GM19238 (cell line): ENCODE data around the gene LBH.

Experiments used
- DNase-seq: peaks from one replicate; pipeline ENCODE4 v3.0.0; 2011; ENCODE audit warnings: low spot score; ENCODE audit not compliant: insufficient read length

The LBH gene

DNA sequence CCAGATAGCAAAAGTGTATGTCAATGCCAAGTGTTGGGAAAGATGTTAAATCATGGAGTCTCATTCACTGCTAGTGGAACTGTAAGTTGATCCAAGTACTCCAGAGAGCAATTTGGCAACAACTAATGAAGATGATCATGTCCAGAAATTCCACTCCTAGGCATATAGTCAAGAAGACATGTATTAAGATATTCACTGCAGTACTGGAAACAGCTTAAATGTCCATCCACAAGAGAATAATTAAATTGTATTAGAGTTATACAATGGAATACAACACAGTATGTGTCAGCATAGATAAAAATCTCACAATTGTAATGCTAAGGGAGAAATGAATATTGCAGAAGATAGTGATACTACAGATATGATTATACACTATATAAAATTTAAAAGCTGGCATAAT, 15.2 kb upstream of the LBH start:
- DNase-seq: no peak

DNA sequence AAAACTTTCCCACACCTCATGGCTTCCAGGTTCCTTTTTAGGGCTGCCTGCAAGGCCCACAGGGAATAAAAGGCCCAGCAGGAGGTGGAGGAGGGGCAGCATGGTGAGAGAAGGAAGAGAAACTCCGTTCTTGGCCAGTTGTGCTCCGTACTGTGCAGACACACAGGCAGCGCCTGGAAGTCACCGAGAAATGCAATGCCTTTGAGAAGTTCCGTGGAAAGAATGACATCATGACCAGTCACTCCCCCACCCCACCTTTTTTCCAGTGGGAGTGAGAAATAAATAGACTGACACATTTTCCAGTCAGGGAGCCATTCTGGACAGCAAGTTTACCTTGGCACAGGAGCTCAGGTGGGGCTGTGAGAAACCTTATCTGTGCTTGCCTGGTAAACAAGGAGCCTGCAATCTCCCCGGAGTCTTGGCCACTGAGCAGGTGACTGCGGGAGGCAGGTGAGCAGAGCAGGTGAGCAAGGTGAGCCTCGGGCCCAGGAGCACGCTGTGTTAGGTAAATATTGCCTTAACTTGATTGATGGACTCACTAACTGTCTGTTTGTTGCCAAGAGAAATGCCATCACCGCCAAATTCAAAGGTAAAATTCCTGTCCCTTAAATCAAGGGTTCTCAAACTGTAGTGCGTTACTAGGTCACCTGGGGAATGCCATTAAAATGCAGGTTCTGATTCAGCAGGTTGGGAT, 13.5 kb upstream of the LBH start:
- DNase-seq: no peak

DNA sequence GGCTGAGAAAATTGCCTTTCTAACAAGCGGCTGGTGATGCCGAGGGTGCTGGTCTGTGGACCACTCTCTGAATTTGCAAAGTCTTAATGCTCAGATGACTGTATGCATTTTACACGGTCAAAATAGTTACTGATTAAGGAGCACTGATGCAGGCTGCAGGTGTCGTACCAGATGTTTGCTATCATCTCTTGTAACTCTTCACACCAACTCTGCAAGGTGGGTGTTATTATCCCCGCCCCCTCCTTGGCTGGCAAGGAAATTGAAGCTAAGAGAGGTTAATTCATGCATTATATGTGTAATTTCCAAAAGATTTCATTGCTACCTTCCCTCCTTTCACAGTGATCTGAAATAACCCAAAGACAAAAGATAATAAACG, 13.0 kb upstream of the LBH start:
- no peak for DNase-seq

DNA sequence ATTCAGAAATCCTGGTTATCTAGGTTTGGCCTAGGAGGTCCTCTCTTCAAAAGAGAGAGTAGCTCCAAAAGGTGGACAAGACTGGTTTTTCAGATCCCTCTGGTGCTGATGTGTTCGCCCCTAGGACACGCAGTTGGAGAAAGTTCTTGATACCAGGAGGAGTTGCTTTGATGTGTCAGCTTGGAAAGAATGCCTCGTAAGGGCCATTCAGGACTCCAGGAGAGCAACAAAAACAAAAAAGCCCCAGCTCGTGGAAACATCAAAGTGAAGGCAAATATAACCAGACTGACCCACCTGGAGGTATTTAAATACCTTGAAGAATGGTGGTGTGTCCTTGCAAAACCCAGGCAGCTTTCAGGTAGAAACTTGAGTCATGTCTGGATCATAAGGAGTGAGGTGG, 12.5 kb upstream of the LBH start:
- no peak for DNase-seq

DNA sequence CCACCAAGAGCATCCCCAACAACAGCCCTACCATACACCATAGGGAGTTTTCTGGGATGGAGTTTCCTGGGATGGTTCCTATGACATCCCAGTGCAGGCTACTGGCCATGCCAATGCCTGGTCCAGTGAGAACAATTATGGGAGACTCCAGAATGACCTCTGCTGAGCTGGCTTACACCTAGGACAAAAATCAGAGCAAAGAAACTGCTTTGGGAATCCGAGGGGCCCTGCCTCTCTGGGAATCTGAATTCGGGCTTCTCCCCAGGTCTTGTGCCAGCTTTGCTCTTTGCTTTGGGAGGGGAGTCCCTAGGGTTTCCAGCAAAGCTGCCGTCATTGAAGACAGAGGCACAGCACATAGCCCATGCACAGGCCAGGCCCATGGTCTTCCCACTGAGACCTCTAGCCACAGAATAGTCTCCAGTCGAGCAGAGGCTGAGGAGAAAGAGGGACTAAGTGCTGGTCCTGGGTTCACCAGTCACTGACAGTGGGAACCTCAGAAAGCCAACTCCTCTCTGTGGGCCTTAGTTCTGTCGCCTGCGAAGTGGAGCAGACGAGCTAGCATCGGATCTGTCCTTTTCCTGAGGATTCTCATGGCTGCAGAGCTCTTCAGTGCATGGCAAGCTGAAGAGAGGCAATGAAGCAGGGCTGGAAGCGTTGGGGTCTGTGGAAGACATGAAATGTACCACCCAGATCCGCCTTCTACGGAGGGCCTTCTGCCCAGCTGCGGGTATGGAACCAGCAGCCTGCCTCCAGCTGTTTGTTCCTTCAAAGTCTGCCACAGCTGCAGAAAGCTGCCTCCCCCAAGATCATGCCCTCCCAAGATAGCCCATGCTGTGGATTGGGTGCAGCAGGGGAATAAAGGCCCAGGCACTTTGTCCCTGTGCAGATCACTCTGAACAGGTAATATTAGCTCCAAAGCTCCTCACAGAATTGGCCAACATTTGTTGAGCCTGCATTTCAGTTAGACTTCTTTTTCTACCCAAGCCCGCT, 11.2 kb upstream of the LBH start:
- DNase-seq: no peak

DNA sequence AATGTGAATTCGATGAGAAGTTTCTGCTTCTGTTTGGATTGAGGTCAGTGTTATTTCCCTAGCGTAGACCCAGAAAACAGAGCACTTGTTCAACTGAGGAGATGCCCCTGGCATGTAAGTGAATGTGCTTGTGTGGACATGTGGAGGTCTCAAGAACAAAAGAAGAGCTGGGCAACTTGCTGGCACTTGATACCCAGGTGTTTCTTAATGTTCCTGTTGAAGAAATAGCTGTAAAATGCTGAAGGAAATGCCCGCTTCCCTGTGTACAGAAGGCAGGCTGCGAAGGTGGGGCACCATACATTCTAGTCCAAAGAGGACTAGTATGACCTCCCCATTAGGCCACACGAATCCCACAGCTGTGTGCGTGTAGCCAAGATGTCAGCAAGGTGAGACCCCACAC, 9.8 kb upstream of the LBH start:
- DNase-seq: no peak

DNA sequence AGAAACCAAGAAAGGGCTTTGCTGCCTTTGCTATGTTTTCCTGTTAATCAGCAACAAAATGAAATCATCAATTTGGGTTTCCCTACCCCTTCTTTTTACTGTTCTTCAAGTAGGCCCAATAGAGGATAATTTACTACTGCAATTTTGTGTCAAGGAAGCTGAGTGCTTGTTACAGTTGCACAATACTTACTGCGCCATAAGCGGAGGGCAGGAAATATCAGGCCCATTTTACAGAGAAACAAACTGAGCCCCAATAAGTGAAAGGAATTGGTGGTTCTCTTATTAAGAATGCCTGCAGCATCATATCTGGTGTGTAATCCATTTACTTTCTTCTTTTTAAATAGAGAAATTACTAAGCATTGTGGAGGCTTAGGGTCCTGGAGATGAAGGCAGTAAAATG, 9.3 kb upstream of the LBH start:
- DNase-seq: no peak

DNA sequence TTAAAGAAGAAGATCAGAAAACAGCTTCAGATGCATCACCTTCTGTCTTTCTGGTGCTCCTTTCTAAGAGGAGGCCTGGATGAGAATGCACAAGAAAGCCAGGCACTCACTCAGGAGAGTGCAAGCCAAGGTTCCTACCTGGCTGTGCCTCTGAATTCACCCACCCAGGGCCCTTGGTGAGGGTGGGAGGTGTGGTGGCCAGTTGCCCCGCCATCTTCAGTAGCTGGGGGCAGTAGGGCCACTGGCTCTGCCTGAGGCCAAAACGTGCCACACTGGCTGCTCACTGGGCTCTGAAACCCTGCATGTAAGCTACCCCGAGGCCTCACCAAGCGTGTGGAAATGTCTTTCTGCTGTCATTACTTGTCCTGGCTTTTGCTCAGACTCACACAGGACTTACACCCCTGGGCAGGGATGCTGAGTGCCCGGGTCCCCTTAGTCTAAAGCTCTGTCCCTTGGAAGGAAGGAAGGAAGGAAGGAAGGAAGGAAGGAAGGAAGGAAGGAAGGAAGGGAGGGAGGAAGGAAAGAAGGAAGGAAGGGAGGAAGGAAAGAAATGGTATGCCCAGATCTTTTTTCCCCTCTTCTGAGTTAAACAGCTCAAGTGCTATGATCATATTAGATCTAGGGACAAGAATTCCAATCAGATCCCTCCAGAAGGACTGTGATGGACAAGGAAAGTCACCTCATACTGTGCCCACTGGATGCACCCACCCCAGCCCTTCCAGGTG, 8.5 kb upstream of the LBH start:
- no peak for DNase-seq

DNA sequence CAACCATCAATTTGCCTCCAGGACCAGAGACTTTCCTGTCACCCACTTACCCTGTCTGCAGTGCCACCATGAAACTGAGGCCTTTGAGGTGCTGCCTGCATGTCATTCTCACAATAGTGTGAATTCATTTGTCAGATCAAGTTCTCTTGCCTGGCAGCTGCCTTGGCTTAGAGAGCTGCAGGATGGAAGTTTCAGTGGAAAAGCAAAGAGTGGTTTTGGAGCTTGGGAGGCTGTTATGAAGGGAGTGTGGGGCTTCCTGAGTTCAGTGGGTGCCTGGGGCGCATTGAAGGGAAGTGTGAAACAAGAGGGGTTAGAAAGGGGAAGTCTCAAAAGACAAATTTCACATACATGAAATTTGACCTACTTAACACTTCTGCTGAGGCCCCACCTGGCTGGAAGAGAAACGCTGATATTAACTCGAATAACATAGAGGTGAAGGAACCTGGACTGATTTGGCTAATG, 7.9 kb upstream of the LBH start:
- no peak for DNase-seq

DNA sequence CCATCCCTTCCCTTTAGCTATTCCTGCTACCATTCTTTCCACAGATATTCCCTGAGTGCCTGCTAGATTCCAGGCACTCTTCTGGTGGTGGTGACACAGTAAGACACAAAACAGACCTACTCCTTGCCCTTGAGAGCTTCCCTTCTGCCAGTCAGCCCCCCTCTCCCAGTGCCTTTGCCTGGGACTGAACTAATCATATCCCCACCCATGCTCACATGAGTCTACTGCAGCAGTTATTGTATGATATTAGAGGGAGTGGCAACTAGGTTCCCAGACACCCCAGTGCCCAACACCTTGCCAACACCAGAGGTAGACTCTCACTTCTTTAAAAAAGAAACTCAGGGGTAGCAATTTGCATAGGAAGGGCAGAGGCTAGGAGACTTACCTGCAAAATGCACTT, 7.2 kb upstream of the LBH start:
- DNase-seq: no peak

DNA sequence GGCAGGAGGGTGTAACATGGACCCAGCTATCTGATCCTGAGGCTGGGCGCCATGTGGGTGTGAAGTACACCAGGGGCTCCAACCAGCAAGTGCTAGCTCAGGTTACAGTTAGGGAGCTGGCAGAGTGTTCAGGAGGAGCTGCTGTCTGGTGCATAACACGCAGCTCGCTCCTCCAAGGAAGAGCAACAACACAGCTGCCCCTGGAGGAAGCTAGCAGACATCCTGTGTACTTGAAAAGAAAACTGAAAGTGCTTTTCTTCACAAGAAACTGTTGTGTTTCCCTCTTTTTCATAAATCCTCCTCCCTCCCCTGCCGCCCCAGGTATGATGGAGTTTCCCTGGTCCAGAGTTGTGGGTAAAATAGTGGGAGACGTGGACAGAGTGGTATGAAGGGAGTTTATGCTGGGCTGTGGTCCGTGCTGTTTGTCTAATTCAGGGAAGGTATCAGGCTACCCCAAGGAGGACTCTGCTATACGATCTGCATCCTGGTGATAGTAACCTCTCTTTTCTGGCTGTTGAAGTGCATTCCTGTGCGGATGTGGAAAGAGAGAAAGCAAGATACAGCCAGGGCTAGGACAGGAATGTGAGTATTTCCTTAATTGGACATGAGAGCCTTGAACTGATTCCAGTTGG, 6.1 kb upstream of the LBH start:
- peak; percentile 49 for DNase-seq

DNA sequence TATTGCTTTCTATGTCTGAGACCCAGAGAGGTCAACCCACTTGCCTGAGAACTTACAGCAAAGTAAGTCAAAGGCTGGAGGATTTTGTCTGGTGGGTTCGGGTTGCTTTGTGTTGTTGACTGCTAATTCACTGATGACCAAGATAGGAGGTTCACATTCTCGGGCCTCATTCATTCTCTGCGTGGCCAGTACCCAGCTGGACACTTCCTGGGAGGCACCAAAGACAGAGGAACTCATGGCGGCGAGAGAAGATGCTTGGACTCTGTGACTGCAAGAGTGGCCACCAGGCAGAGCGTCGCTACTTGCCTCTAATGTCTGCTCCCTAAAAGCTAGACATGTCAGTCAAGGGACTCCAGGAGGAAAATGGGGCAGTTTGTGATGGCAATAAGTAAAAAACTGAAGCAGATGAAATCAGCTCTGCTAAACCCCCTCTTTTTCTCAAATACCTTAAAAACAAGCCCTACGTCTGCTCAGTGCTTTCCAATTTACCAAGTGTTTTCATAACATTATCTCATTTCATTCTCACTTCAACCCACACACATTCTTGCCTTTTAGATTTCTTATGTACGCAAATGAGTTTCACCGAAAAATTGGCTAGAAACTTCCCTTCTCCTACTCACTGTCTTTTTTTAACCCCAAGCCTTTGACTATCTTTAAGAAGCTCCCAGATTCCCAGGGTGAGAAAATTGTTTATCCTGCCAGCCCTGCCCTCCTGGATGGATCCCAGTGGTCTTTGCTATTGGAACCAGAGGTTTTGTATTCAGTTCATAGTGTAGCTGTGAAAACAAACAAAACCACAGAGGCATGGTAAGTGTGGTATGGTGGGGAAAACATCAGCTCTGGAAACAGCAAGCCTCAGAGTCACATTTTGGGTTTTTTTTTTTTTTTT, 4.9 kb upstream of the LBH start:
- no peak for DNase-seq

DNA sequence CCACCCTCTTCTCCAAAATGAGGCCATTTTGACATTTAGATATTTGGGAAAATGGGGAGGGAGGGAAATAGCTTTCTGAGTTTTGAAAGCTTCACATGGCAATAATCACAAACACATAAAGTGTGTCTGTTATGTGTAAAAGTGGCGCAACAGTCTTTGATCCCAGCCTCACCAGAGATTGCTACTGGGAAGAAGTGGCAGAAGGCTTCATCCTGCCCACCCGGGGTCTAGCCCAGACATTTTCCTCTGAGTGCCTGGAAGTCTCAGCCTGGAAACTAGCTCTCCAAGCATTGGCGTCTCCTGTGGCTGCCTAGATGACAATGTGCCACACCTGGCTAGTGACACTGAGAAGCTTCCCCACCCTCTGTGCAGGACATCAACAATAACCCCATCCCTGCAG, 1.7 kb upstream of the LBH start:
- DNase-seq: no peak

DNA sequence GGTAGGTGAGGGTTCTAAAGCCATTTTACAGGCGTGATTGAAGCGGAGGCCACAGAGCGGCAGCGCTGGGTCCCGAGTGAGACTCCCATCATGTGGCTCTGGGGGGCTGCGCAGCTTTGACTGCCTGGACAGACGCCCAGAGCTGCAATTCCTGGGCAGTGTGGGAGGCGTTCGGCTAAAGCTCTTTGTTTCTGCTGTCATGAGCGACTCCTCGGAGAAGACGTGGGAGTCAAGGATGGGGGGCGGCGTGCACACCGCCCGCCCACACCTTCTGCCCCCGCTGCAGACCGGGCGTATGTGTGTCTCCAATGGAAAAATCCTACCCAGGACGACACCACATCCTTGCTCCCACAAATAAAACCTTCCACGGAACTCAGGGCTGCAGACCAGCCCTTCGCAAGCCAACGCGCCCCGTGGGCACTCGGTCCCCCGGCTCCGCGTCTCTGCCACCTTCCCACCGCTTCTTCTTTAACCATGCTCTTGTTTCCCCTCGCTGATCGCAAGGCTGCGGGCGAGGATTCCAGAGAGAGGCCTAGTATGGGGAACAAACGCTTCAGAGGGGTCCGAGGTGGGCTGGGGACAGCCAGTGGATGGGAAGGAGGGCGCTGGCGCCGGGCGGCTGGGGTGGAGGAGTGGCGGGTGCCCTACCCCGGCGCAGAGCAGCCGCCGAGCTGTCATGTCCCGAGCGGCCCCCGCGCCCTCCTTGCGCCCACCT, 680 bp upstream of the LBH start:
- no peak for DNase-seq

DNA sequence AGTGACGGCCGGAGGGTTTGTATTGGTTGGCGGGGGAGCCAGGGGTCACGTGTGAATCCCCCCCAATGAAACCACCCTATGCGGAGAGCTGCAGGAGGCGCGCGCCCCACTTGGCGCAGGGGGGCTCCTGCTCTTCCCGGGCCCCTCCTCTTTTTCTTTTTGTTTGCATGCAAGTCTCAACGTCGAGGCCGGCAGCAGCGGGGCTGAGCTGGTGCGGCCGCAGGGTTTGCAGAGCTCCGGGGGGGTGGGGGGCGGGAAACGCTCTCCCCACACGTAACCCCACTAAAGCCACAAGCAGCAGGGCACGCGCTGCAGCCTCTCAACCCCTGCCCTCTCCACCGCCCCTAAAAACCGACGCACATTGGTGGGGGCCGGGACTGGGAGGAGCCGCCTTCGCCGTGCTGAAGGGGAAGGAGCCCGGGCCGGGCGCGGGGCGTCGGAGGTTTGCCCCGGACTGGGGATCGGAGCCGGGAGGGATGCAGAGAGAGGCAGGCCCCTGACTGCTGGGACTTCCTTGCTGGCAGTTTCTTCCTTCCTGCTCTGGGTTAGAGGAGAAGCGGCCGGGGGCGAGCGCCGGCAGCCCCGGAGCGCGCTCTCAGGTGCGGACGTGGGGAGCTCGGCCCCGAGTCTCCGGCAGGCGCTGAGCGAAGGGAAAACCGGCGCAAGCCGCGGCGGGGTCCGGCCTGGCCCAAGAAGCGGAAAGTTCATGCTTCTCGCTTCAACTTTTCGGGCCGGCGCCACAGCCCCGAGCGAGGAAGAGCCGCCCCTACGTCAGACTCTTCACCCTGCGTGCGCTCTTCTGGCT, 864 bp downstream of the LBH start:
- DNase-seq: peak; percentile 45

DNA sequence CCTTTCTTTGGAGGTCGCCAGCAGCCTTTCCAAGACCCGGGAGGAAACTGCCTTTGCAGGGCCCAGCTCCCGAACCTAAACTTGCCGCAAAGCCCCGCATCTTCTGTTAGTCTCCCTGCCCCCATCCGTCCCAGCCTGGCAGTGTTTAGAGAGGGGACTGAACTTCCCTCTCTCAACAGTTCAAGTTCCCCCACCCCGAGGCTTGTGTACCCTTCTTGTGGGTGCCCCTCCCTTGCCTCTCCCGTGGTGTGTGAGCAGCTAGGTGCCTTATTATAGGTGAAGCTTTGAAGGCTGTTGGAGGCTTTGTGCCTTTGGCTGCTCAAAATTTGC, 1.4 kb downstream of the LBH start:
- DNase-seq: no peak

DNA sequence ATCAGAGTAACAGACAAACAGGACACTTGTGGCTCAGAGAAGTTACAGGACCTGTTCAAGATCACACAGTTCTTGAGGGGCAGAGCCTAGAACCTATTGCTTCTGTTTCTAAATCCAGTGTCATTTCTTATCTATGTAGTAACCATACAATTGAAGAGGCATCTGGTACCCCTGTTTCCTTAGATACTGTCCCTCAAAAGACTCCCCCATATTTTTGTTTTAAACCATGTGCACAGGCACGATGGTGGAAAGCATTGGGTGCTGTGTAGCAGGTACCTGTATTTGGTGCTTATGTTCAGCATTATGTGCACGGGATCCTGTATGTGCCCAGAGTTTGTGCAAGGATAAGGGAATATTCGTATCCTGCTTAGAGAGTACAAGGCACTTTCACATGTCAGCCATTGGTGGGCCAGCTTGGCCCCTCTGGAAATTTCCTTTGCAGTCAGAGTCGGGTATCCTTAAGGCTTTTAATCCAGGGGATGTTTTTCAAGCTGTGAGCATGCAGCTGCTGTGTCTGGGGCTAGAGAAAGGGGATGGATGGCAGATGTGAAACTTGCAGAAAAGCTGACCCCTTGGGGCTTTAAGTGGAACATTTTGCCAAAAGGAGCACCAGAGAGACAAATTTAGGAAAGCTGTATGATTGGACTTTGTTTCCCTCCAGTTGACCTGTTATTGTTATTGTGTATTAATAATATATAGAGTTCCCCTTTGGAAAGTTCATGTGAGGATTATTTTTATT, 2.1 kb downstream of the LBH start:
- DNase-seq: no peak

DNA sequence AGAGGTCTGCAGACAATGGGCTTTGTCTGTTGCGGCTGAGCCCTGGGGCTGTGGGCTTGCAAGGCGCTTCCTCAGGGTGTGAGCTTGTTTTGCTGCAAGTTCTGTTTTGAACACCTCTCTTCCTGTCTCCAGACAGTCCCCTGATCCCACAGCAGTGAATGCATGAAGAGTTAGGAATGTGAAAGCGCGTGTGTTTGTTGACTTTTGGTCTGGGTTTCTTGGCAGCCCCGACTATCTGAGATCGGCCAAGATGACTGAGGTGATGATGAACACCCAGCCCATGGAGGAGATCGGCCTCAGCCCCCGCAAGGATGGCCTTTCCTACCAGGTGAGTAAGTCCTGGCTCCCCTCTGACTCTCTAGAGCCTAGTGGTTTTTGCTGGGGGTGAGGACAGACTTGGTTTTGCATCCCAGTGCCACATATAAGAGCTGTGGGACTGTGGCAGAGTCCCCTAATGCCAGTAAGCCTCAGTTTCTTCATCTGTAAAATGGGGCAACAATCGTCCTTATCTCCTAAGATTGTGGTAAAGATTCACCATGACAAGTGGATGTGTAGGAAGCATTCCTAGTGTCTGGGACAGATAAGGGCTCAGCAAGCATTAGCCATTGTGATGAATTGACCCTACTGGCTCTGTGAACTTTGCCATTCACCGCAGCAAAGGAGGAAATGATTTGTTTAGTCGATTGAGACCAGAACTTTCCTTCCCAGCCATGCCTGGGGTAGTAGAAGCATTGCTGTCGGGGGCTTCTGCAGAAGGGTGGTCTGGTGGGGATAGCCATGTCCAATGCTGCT, 3.0 kb downstream of the LBH start:
- no peak for DNase-seq
